Hippocampal formation (tissue), 2 donors: Measurements from ENCODE around the gene SERTAD2.

Experiments
- DNase-seq, 2 donors: peaks; one replicate each; lab custom pipeline; 2025; lab: John Stamatoyannopoulos, UW

Gene SERTAD2

GRCh38 chr2:64581777-64582539 is 71.8 kb downstream of the SERTAD2 start:
- no peak for DNase-seq
